ENCODE results near the gene KCNJ10.

KCNJ10 gene

DNA sequence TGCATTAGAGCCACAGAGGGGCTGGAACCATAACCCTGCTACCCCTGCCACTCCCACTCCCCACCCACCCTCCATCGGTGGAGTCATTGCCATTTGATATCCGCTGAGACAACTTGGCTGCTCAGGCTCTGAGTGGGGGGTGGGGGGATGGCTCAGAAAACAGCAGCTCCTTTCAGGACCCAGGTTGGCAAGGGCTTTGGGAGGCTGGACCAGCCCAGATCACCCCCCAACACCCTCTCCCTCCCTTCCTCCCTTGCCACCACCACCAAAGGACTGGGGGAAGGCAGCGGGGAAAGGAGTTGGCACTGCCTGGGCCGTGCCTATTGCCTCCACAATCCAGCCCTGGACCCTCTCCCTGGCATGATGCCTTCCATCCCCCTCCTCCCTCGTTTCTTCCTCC lies 1.7 kb downstream of the KCNJ10 start:
- H3K9me3 ChIP-seq (ENCODE audit: control insufficient read depth in 1 of 2, low read length in 2 of 2), result no peaks in the 10 kb centered on the region
- peaks cover 0 to 12% of the 10 kb centered on the region in 2 donors for H3K4me1 ChIP-seq (ENCODE audit: control insufficient read depth in 1 of 2, insufficient read depth in 2 of 2, low read length in 2 of 2)
- no peaks in the 10 kb centered on the region for H3K27me3 ChIP-seq (ENCODE audit: low read depth, low read length)
- H3K4me3 ChIP-seq (ENCODE audit: low read depth in 1 of 2, low read length in 2 of 2), result no peak overlapping the region
- no peak overlapping the region for H3K27ac ChIP-seq (ENCODE audit: low read length)
- no peaks in the 10 kb centered on the region for H3K36me3 ChIP-seq (ENCODE audit: control insufficient read depth in 1 of 2, insufficient read depth in 2 of 2, low read length in 2 of 2)

GRCh38 chr1:160066829-160067745 lies 2.9 kb downstream of the KCNJ10 start:
- Histone ChIP-seq H3K36me3 (ENCODE audit: control insufficient read depth in 1 of 2, insufficient read depth in 2 of 2, low read length in 2 of 2) (no peaks in the 10 kb centered on the region), H3K27me3 (ENCODE audit: low read depth, low read length) (no peaks in the 10 kb centered on the region), H3K27ac (ENCODE audit: low read length) (no peak overlapping the region), H3K4me3 (ENCODE audit: low read depth in 1 of 2, low read length in 2 of 2) (no peak overlapping the region), H3K4me1 (ENCODE audit: control insufficient read depth in 1 of 2, insufficient read depth in 2 of 2, low read length in 2 of 2) (peaks cover 0 to 12% of the 10 kb centered on the region in 2 donors), H3K9me3 (ENCODE audit: control insufficient read depth in 1 of 2, low read length in 2 of 2) (no peaks in the 10 kb centered on the region)

DNA sequence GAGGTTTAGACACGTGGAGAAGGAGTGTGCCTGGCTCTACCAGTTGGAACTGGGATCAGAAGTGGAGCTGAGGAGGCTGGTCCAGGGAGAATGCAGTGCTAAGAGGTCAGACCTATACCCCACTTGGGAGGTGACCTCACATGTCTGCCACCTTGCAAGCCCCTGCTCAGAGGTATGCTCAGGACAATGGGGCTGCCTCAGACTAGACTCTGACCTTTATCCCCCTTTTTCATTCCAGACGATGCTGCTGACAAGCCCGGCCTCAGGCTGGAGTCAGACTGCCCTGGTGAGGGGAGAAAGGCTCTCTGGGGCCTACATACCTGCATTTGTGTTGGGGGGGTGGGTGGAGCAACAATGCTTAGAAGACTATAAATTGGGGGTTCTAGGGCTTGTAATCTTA lies 5.2 kb downstream of the KCNJ10 start:
- Histone ChIP-seq H3K4me1 (ENCODE audit: control insufficient read depth in 1 of 2, insufficient read depth in 2 of 2, low read length in 2 of 2) (peaks cover 0 to 2% of the 10 kb centered on the region in 2 donors), H3K9me3 (ENCODE audit: control insufficient read depth in 1 of 2, low read length in 2 of 2) (no peaks in the 10 kb centered on the region), H3K27me3 (ENCODE audit: low read depth, low read length) (no peaks in the 10 kb centered on the region), H3K27ac (ENCODE audit: low read length) (no peak overlapping the region), H3K4me3 (ENCODE audit: low read depth in 1 of 2, low read length in 2 of 2) (no peak overlapping the region), H3K36me3 (ENCODE audit: control insufficient read depth in 1 of 2, insufficient read depth in 2 of 2, low read length in 2 of 2) (no peaks in the 10 kb centered on the region)

DNA sequence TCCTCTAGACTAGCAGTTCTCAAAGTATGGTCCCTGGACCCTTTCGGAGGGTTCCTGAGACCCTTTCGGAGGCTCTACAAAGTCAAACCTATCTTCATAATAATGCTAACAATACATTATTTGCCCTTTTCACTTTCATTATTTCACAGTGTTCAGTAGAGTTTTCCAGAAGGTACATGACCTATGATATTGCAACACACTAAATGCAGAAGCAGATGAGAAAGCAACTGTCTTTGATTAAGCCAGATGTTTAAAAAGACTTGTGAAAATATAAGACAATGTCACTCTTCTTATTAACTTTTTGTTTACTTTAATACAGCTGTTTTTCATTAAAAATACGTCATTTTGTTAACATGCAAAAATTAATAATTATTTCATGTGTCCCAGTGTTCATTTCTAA lies 5.8 kb downstream of the KCNJ10 start:
- Histone ChIP-seq H3K9me3 (ENCODE audit: control insufficient read depth in 1 of 2, low read length in 2 of 2) (no peaks in the 10 kb centered on the region), H3K4me1 (ENCODE audit: control insufficient read depth in 1 of 2, insufficient read depth in 2 of 2, low read length in 2 of 2) (no peaks in the 10 kb centered on the region)

GRCh38 chr1:160063176-160063575 lies 6.8 kb downstream of the KCNJ10 start:
- Histone ChIP-seq H3K9me3 (ENCODE audit: control insufficient read depth in 1 of 2, low read length in 2 of 2) (no peaks in the 10 kb centered on the region), H3K4me1 (ENCODE audit: control insufficient read depth in 1 of 2, insufficient read depth in 2 of 2, low read length in 2 of 2) (no peaks in the 10 kb centered on the region), H3K36me3 (ENCODE audit: control insufficient read depth in 1 of 2, insufficient read depth in 2 of 2, low read length in 2 of 2) (no peaks in the 10 kb centered on the region), H3K27ac (ENCODE audit: low read length) (no peak overlapping the region), H3K4me3 (ENCODE audit: low read depth in 1 of 2, low read length in 2 of 2) (no peak overlapping the region), H3K27me3 (ENCODE audit: low read depth, low read length) (no peaks in the 10 kb centered on the region)

More for the DNA sequence above, 5.8 kb downstream of the KCNJ10 start:
- H3K36me3 ChIP-seq (ENCODE audit: control insufficient read depth in 1 of 2, insufficient read depth in 2 of 2, low read length in 2 of 2), result no peaks in the 10 kb centered on the region
- H3K27me3 ChIP-seq (ENCODE audit: low read depth, low read length), result no peaks in the 10 kb centered on the region
- H3K27ac ChIP-seq (ENCODE audit: low read length), result no peak overlapping the region
- H3K4me3 ChIP-seq (ENCODE audit: low read depth in 1 of 2, low read length in 2 of 2), result no peak overlapping the region

DNA sequence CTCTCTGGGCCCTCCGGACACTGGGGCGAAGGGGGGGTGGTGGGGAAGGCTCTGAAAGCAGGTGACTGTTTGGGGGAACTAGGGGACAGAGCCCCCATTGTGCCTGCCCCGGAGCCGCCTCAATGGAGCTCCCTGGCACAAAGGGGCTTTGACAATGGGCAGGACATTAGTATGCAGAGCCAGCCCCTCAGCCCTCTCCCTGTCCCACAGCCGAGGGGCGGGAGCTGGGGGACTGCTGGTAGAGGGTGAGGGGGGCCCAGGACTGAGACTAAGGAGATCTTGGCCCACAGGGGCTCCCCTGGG lies 7.8 kb downstream of the KCNJ10 start:
- Histone ChIP-seq H3K36me3 (ENCODE audit: control insufficient read depth in 1 of 2, insufficient read depth in 2 of 2, low read length in 2 of 2) (no peaks in the 10 kb centered on the region), H3K4me1 (ENCODE audit: control insufficient read depth in 1 of 2, insufficient read depth in 2 of 2, low read length in 2 of 2) (no peaks in the 10 kb centered on the region), H3K4me3 (ENCODE audit: low read depth in 1 of 2, low read length in 2 of 2) (no peak overlapping the region), H3K9me3 (ENCODE audit: control insufficient read depth in 1 of 2, low read length in 2 of 2) (no peaks in the 10 kb centered on the region), H3K27me3 (ENCODE audit: low read depth, low read length) (no peaks in the 10 kb centered on the region), H3K27ac (ENCODE audit: low read length) (no peak overlapping the region)

GRCh38 chr1:160061369-160062229 lies 8.4 kb downstream of the KCNJ10 start:
- Histone ChIP-seq H3K4me1 (ENCODE audit: control insufficient read depth in 1 of 2, insufficient read depth in 2 of 2, low read length in 2 of 2) (no peaks in the 10 kb centered on the region), H3K27ac (ENCODE audit: low read length) (no peak overlapping the region), H3K27me3 (ENCODE audit: low read depth, low read length) (no peaks in the 10 kb centered on the region), H3K4me3 (ENCODE audit: low read depth in 1 of 2, low read length in 2 of 2) (no peak overlapping the region), H3K36me3 (ENCODE audit: control insufficient read depth in 1 of 2, insufficient read depth in 2 of 2, low read length in 2 of 2) (no peaks in the 10 kb centered on the region), H3K9me3 (ENCODE audit: control insufficient read depth in 1 of 2, low read length in 2 of 2) (no peaks in the 10 kb centered on the region)

DNA sequence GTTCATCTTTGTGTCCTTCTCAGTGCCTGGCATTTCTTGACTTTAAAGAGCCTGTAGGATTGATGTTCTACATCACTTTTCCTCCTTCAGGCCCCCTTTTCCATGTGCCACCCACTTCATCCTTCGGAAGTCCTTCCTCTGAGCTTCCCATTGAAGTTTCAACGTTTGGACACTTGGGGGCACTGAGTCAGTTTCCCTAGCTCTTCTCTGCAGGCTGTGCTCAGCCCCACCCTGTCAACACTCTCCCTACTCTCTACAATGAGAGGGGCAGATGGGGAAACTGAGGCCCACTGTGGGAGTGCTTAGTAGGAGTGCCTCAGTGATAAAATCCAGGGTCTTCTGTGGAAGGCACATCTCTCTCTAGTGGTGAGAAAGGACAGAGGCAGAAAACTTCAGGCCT lies 11.9 kb downstream of the KCNJ10 start:
- Histone ChIP-seq H3K4me3 (ENCODE audit: low read depth in 1 of 2, low read length in 2 of 2) (no peak overlapping the region), H3K9me3 (ENCODE audit: control insufficient read depth in 1 of 2, low read length in 2 of 2) (no peaks in the 10 kb centered on the region), H3K27me3 (ENCODE audit: low read depth, low read length) (no peaks in the 10 kb centered on the region), H3K4me1 (ENCODE audit: control insufficient read depth in 1 of 2, insufficient read depth in 2 of 2, low read length in 2 of 2) (no peaks in the 10 kb centered on the region), H3K36me3 (ENCODE audit: control insufficient read depth in 1 of 2, insufficient read depth in 2 of 2, low read length in 2 of 2) (no peaks in the 10 kb centered on the region), H3K27ac (ENCODE audit: low read length) (no peak overlapping the region)

- H3K27me3 ChIP-seq (ENCODE audit: low read depth, low read length), result no peaks in the 10 kb centered on the region
- H3K9me3 ChIP-seq (ENCODE audit: control insufficient read depth in 1 of 2, low read length in 2 of 2), result no peaks in the 10 kb centered on the region
- H3K36me3 ChIP-seq (ENCODE audit: control insufficient read depth in 1 of 2, insufficient read depth in 2 of 2, low read length in 2 of 2), result no peaks in the 10 kb centered on the region
- H3K27ac ChIP-seq (ENCODE audit: low read length), result no peak overlapping the region
- no peak overlapping the region for H3K4me3 ChIP-seq (ENCODE audit: low read depth in 1 of 2, low read length in 2 of 2)
- H3K4me1 ChIP-seq (ENCODE audit: control insufficient read depth in 1 of 2, insufficient read depth in 2 of 2, low read length in 2 of 2), result no peaks in the 10 kb centered on the region
These were observed 13.3 kb downstream of the KCNJ10 start for GRCh38 chr1:160056648-160057169.

- Histone ChIP-seq H3K4me3 (ENCODE audit: low read depth in 1 of 2, low read length in 2 of 2) (no peak overlapping the region), H3K27ac (ENCODE audit: low read length) (no peak overlapping the region), H3K9me3 (ENCODE audit: control insufficient read depth in 1 of 2, low read length in 2 of 2) (no peaks in the 10 kb centered on the region), H3K4me1 (ENCODE audit: control insufficient read depth in 1 of 2, insufficient read depth in 2 of 2, low read length in 2 of 2) (no peaks in the 10 kb centered on the region), H3K27me3 (ENCODE audit: low read depth, low read length) (no peaks in the 10 kb centered on the region), H3K36me3 (ENCODE audit: control insufficient read depth in 1 of 2, insufficient read depth in 2 of 2, low read length in 2 of 2) (no peaks in the 10 kb centered on the region)
These were observed 16.2 kb downstream of the KCNJ10 start for GRCh38 chr1:160053548-160054365.

GRCh38 chr1:160052936-160053335 lies 17.0 kb downstream of the KCNJ10 start:
- H3K4me3 ChIP-seq (ENCODE audit: low read depth in 1 of 2, low read length in 2 of 2), result no peak overlapping the region
- no peaks in the 10 kb centered on the region for H3K9me3 ChIP-seq (ENCODE audit: control insufficient read depth in 1 of 2, low read length in 2 of 2)
- H3K27me3 ChIP-seq (ENCODE audit: low read depth, low read length), result no peaks in the 10 kb centered on the region
- no peak overlapping the region for H3K27ac ChIP-seq (ENCODE audit: low read length)
- H3K36me3 ChIP-seq (ENCODE audit: control insufficient read depth in 1 of 2, insufficient read depth in 2 of 2, low read length in 2 of 2), result no peaks in the 10 kb centered on the region
- H3K4me1 ChIP-seq (ENCODE audit: control insufficient read depth in 1 of 2, insufficient read depth in 2 of 2, low read length in 2 of 2), result no peaks in the 10 kb centered on the region
